H9 (cell line): ENCODE results near the gene MAP7. TPM values are rescaled to one million over a fixed set of nuclear protein-coding genes. Genes with fewer than 3 reads are reported as not detected.

Source experiments
- DNase-seq: peaks from one replicate; pipeline ENCODE4 v3.0.0-alpha.2; 2017
- H2AFZ ChIP-seq: one replicate; pipeline ENCODE4 v1.6.1; 2013; ENCODE audit warnings: mild to moderate bottlenecking, low read length, control low read depth, moderate library complexity
- H2AK5ac ChIP-seq: 2 replicates; pipeline ENCODE4 v1.6.1; 2013; ENCODE audit warnings: low read length, control low read depth, mixed read lengths; ENCODE audit not compliant: insufficient read length
- H2BK120ac ChIP-seq: one replicate; pipeline ENCODE4 v1.6.1; 2013; ENCODE audit warnings: low read depth, mild to moderate bottlenecking, low read length, control low read depth, inconsistent platforms; ENCODE audit not compliant: poor library complexity, severe bottlenecking
- H2BK12ac ChIP-seq: 2 replicates; pipeline ENCODE4 v1.6.1; 2013; ENCODE audit warnings: low read length, control low read depth, mixed read lengths, low read depth; ENCODE audit not compliant: insufficient read length
- H2BK15ac ChIP-seq: 2 replicates; pipeline ENCODE4 v1.6.1; 2013; ENCODE audit warnings: low read depth, low read length, control low read depth
- H2BK20ac ChIP-seq: one replicate; pipeline ENCODE4 v1.6.1; 2013; ENCODE audit warnings: low read depth, mild to moderate bottlenecking, low read length, control low read depth, inconsistent platforms; ENCODE audit not compliant: poor library complexity, severe bottlenecking
- H2BK5ac ChIP-seq: 2 replicates; pipeline ENCODE4 v1.6.1; 2013; ENCODE audit warnings: low read length, control low read depth, mixed read lengths; ENCODE audit not compliant: insufficient read length
- H3K14ac ChIP-seq: 2 replicates; pipeline ENCODE4 v1.6.1; 2013; ENCODE audit warnings: low read length, control low read depth; ENCODE audit not compliant: insufficient read depth
- H3K18ac ChIP-seq: 2 replicates; pipeline ENCODE4 v1.6.1; 2013; ENCODE audit warnings: low read depth, mild to moderate bottlenecking, mixed read lengths, low read length, control low read depth; ENCODE audit not compliant: insufficient read length
- H3K23ac ChIP-seq: 2 replicates; pipeline ENCODE4 v1.6.1; 2013; ENCODE audit warnings: low read length, control low read depth, mixed read lengths, low read depth; ENCODE audit not compliant: insufficient read length
- H3K23me2 ChIP-seq: 2 replicates; pipeline ENCODE4 v1.6.1; 2013; ENCODE audit warnings: low read depth, mild to moderate bottlenecking, mixed read lengths, low read length, control low read depth; ENCODE audit not compliant: insufficient read length, poor library complexity, severe bottlenecking
- H3K27ac ChIP-seq: 2 replicates; pipeline ENCODE4 v1.5.1; 2013; ENCODE audit warnings: low read length, control low read depth, mixed read lengths, low read depth; ENCODE audit not compliant: insufficient read length
- H3K27me3 ChIP-seq: 2 replicates; pipeline ENCODE4 v1.6.1; 2013; ENCODE audit warnings: low read length, control low read depth, inconsistent platforms; ENCODE audit not compliant: insufficient read depth
- H3K4ac ChIP-seq: 2 replicates; pipeline ENCODE4 v1.6.1; 2013; ENCODE audit warnings: low read depth, mild to moderate bottlenecking, control low read depth, inconsistent platforms, low read length, moderate library complexity
- H3K4me1 ChIP-seq: 2 replicates; pipeline ENCODE4 v1.6.1; 2013; ENCODE audit warnings: low read length, control low read depth, inconsistent platforms; ENCODE audit not compliant: insufficient read depth
- H3K4me2 ChIP-seq: 2 replicates; pipeline ENCODE4 v1.6.1; 2013; ENCODE audit warnings: low read length, control low read depth, mixed read lengths; ENCODE audit not compliant: insufficient read length, insufficient read depth
- H3K56ac ChIP-seq: 2 replicates; pipeline ENCODE4 v1.6.1; 2013; ENCODE audit warnings: low read depth, mild to moderate bottlenecking, mixed read lengths, low read length, control low read depth; ENCODE audit not compliant: insufficient read length
- H3K79me1 ChIP-seq: 2 replicates; pipeline ENCODE4 v1.6.1; 2013; ENCODE audit warnings: low read depth, mild to moderate bottlenecking, moderate library complexity, low read length, control low read depth, inconsistent platforms; ENCODE audit not compliant: insufficient read depth, poor library complexity, severe bottlenecking
- H3K79me2 ChIP-seq: 2 replicates; pipeline ENCODE4 v1.6.1; 2013; ENCODE audit warnings: low read length, control low read depth, inconsistent platforms; ENCODE audit not compliant: insufficient read depth
- H3K9ac ChIP-seq: 2 replicates; pipeline ENCODE4 v1.6.1; 2013; ENCODE audit warnings: low read length, control low read depth, mixed read lengths; ENCODE audit not compliant: insufficient read length; ENCODE audit errors: extremely low read depth
- H3K9me3 ChIP-seq: one replicate; pipeline ENCODE4 v1.6.1; 2013; ENCODE audit warnings: low read depth, low read length, inconsistent platforms; ENCODE audit not compliant: control insufficient read depth
- H3T11ph ChIP-seq: one replicate; pipeline ENCODE4 v1.6.1; 2013; ENCODE audit warnings: mild to moderate bottlenecking, low read length, control low read depth, inconsistent platforms
- H4K20me1 ChIP-seq: one replicate; pipeline ENCODE4 v1.6.1; 2013; ENCODE audit not compliant: control insufficient read depth, insufficient read length, insufficient read depth
- H4K5ac ChIP-seq: 2 replicates; pipeline ENCODE4 v1.6.1; 2013; ENCODE audit warnings: low read depth, mild to moderate bottlenecking, mixed read lengths, low read length, control low read depth; ENCODE audit not compliant: insufficient read length
- H4K8ac ChIP-seq: replicated peaks from 2 replicates; pipeline ENCODE4 v1.6.1; 2013; ENCODE audit warnings: low read length, control low read depth, mixed read lengths, low read depth; ENCODE audit not compliant: insufficient read length
- H4K91ac ChIP-seq: 2 replicates; pipeline ENCODE4 v1.6.1; 2013; ENCODE audit warnings: low read depth, mild to moderate bottlenecking, moderate library complexity, mixed read lengths, low read length, control low read depth; ENCODE audit not compliant: insufficient read length
- H3K27ac Mint-ChIP-seq, 3 experiments: 2 replicates in 2 of 3; 3 replicates in 1 of 3; pipeline ENCODE4 v1.8.0; 2020 to 2021; ENCODE audit warnings: mixed read lengths in 3 of 3, mild to moderate bottlenecking in 1 of 3, moderate library complexity in 1 of 3
- H3K27me3 Mint-ChIP-seq: 2 replicates; pipeline ENCODE4 v1.8.0; 2021; ENCODE audit warnings: low read depth, mild to moderate bottlenecking, moderate library complexity, mixed read lengths
- H3K36me3 Mint-ChIP-seq, 3 experiments: 2 replicates in 2 of 3; 3 replicates in 1 of 3; pipeline ENCODE4 v1.8.0; 2020 to 2021; ENCODE audit warnings: low read depth in 3 of 3, mixed read lengths in 3 of 3; ENCODE audit not compliant: insufficient read depth in 1 of 3
- H3K4me1 Mint-ChIP-seq, 2 experiments: 2 replicates each; pipeline ENCODE4 v1.8.0; 2020; ENCODE audit warnings: mixed read lengths in 2 of 2
- H3K4me3 Mint-ChIP-seq, 2 experiments: 2 replicates in 1 of 2; 3 replicates in 1 of 2; pipeline ENCODE4 v1.8.0; 2020 to 2021; ENCODE audit warnings: mild to moderate bottlenecking in 2 of 2, mixed read lengths in 2 of 2, moderate library complexity in 1 of 2
- H3K9me3 Mint-ChIP-seq, 2 experiments: 2 replicates in 1 of 2; 3 replicates in 1 of 2; pipeline ENCODE4 v1.8.0; 2020; ENCODE audit warnings: mild to moderate bottlenecking in 2 of 2, mixed read lengths in 2 of 2, moderate library complexity in 1 of 2
- CTCF ChIP-seq: fragments of 200-600 bp; sonication (generic); conservative IDR thresholded peaks from 3 replicates; pipeline ENCODE4 v1.8.0; 2021; ENCODE audit warnings: antibody characterized with exemption, mild to moderate bottlenecking
- WGBS: extraction: QIAGEN DNeasy Blood & Tissue Kit; methylation state at CpG from one replicate; pipeline ENCODE4 v1.1.7; 2013; ENCODE audit warnings: missing lambda C conversion rate, low lambda C conversion rate, mixed read lengths; ENCODE audit not compliant: insufficient read length; ENCODE audit errors: extremely low coverage; 5-methylcytosine and 5-hydroxymethylcytosine counted together
- total RNA-seq: library from RNA; stranded (reverse); gene quantifications from 2 replicates; pipeline ENCODE4 v1.2.1, GENCODE V29; 2021

MAP7 gene
- total RNA-seq, 1 experiment from 2014 or later = 51.1 TPM

DNA sequence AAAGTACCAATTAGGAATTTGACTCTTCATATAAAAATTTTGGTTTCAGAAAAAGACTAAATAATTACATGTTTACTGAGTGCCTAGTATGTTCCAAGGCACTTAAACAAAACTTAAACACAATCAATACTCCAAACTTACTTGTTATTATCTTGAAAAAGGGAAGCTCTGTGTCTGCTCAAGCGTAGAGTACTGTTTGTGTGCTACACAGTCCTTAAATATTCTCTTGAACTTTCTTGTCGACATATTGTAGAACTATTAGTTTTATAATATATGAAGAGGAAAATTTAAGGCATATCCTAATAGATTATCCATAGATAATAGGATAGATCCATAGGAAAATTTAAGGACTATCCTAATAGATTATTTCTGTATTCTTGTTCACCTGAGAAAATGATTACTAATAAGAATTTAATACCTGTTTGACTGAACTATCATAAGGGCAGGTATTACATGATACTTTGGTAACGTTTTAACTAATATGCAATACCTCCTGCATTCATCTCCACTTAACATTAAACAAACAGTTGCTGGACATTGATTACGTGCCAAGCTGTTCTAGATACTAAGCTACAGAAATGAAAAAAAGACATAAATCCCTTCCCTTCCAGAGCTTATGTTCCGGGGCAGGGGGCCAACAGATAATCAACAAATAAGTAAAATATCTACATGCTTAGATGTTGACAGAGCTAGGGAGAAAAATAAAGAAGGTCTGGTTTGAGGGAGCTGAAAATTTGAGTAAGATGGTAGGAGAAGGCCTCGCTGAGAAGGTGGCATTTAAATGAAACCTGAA is 145.4 kb downstream of the MAP7 start:
- Histone ChIP-seq H3K4ac (no peak overlapping the region), H2BK15ac (no peak overlapping the region), H3K9me3 (no peaks in the 10 kb centered on the region), H3K23me2 (no peaks in the 10 kb centered on the region), H4K8ac (no peak overlapping the region), H3K4me1 (0 out of 2 replicates have a peak, but pooled peaks cover 2% of the 10 kb centered on the region), H2BK12ac (no peak overlapping the region), H3K27ac (no peak overlapping the region), H2AFZ (no peak overlapping the region), H4K20me1 (no peaks in the 10 kb centered on the region), H2BK120ac (no peak overlapping the region), H4K5ac (no peak overlapping the region), H3K9ac (no peak overlapping the region), H2BK20ac (no peak overlapping the region), H3K27me3 (no peaks in the 10 kb centered on the region), H2BK5ac (no peak overlapping the region), H3K4me2 (no peak overlapping the region), H3K23ac (no peak overlapping the region), H3K56ac (no peak overlapping the region), H4K91ac (no peak overlapping the region), H3K79me1 (no peaks in the 10 kb centered on the region), H2AK5ac (no peak overlapping the region), H3T11ph (no peak overlapping the region), H3K79me2 (no peaks in the 10 kb centered on the region), H3K14ac (no peak overlapping the region), H3K18ac (no peak overlapping the region)
- H3K27ac Mint-ChIP-seq = peak overlapping the region; percentile 2 to 84 (median 28); a peak in 6 of 7 replicates
- no peak overlapping the region for H3K4me3 Mint-ChIP-seq
- DNase-seq = no peak
- WGBS = no CpG with 5 or more reads among the region's 6 CpGs
- no peaks in the 10 kb centered on the region for H3K27me3 Mint-ChIP-seq
- H3K36me3 Mint-ChIP-seq = peaks cover 8 to 14% (median 8%) of the 10 kb centered on the region in 3 experiments; a peak in 6 of 7 replicates
- TF ChIP-seq CTCF = no peak
- H3K4me1 Mint-ChIP-seq = peaks cover 0 to 6% of the 10 kb centered on the region in 2 experiments; a peak in 3 of 4 replicates
- peaks cover 0 to 3% of the 10 kb centered on the region in 2 experiments; a peak in 1 of 5 replicates for H3K9me3 Mint-ChIP-seq
